ENCODE results near the gene IL10. TPM values are rescaled to one million over a fixed set of nuclear protein-coding genes. Genes with fewer than 3 reads are reported as not detected.

The IL10 gene
- total and polyA plus RNA-seq, 8 donors, result 0.29 to 7.2 (median 1.5) TPM; not detected in 2

GRCh38 chr1:206761159-206761768, 11.0 kb downstream of the IL10 start:
- intact Hi-C loops (cut with DNase I; ENCODE audit: low total_unique reads), result no loop called here
- Histone ChIP-seq H3K27ac (no peak overlapping the region), H3K27me3 (peaks cover 0 to 11% (median 0%) of the 10 kb centered on the region in 3 donors), H3K36me3 (no peaks in the 10 kb centered on the region), H3K9me3 (no peaks in the 10 kb centered on the region), H3K4me3 (no peak overlapping the region), H3K4me1 (no peaks in the 10 kb centered on the region)
- 65 to 76% (median 71%) methylated on average over 6 of the region's 6 CpGs for WGBS, 5 donors
- TF ChIP-seq POLR2AphosphoS5 (IDR thresholded peaks at IDR 0.05) (no peak), POLR2A (IDR thresholded peaks at IDR 0.05) (no peak), CTCF (IDR thresholded peaks at IDR 0.05) (no peak), EP300 (IDR thresholded peaks at IDR 0.05) (no peak)
- DNase-seq, result peak in 1 of 2 donors; percentile 36

- TF ChIP-seq CTCF (IDR thresholded peaks at IDR 0.05) (no peak), POLR2AphosphoS5 (IDR thresholded peaks at IDR 0.05) (no peak), EP300 (IDR thresholded peaks at IDR 0.05) (no peak), POLR2A (IDR thresholded peaks at IDR 0.05) (no peak)
- intact Hi-C loops (cut with DNase I; ENCODE audit: low total_unique reads), result no loop called here
- Histone ChIP-seq H3K27me3 (peaks cover 0 to 11% (median 0%) of the 10 kb centered on the region in 3 donors), H3K9me3 (peaks cover 0 to 1% (median 0%) of the 10 kb centered on the region in 4 donors), H3K4me1 (no peaks in the 10 kb centered on the region), H3K4me3 (no peak overlapping the region), H3K36me3 (no peaks in the 10 kb centered on the region), H3K27ac (no peak overlapping the region)
- 66 to 79% (median 70%) methylated on average over 1 of the region's 1 CpG for WGBS, 5 donors
- DNase-seq, result no peak
Measured at GRCh38 chr1:206760590-206760989, 11.7 kb downstream of the IL10 start.

GRCh38 chr1:206757524-206758266, 14.6 kb downstream of the IL10 start:
- WGBS, 5 donors, result 64 to 70% (median 69%) methylated on average over 13 of the region's 13 CpGs
- no peak for DNase-seq
- peaks cover 0 to 5% (median 2%) of the 10 kb centered on the region in 4 donors for H3K9me3 ChIP-seq
- H3K4me3 ChIP-seq, result no peak overlapping the region
- H3K36me3 ChIP-seq, result no peaks in the 10 kb centered on the region
- no peaks in the 10 kb centered on the region for H3K4me1 ChIP-seq
- intact Hi-C loops (cut with DNase I; ENCODE audit: low total_unique reads), result no loop called here
- H3K27ac ChIP-seq, result no peak overlapping the region
- peaks cover 0 to 11% (median 0%) of the 10 kb centered on the region in 3 donors for H3K27me3 ChIP-seq
- TF ChIP-seq POLR2AphosphoS5 (IDR thresholded peaks at IDR 0.05) (no peak), POLR2A (IDR thresholded peaks at IDR 0.05) (no peak), CTCF (IDR thresholded peaks at IDR 0.05) (no peak), EP300 (IDR thresholded peaks at IDR 0.05) (no peak)

- WGBS, 5 donors, result 64 to 84% (median 69%) methylated on average over 1 of the region's 1 CpG
- intact Hi-C loops (cut with DNase I; ENCODE audit: low total_unique reads), result no loop called here
- H3K36me3 ChIP-seq, result no peaks in the 10 kb centered on the region
- no peak overlapping the region for H3K4me3 ChIP-seq
- TF ChIP-seq EP300 (IDR thresholded peaks at IDR 0.05) (no peak), POLR2AphosphoS5 (IDR thresholded peaks at IDR 0.05) (no peak), CTCF (IDR thresholded peaks at IDR 0.05) (no peak), POLR2A (IDR thresholded peaks at IDR 0.05) (no peak)
- DNase-seq, result no peak
- H3K27me3 ChIP-seq, result peaks cover 0 to 8% (median 0%) of the 10 kb centered on the region in 3 donors
- no peaks in the 10 kb centered on the region for H3K4me1 ChIP-seq
- peaks cover 0 to 5% (median 2%) of the 10 kb centered on the region in 4 donors for H3K9me3 ChIP-seq
- H3K27ac ChIP-seq, result no peak overlapping the region
Measured at GRCh38 chr1:206754011-206754410, 18.3 kb downstream of the IL10 start.

Data from stomach (tissue), 9 donors.